CD8-positive, alpha-beta memory T cell (primary cell): ENCODE results near the gene KANK4. TPM values are rescaled to one million over a fixed set of nuclear protein-coding genes. Genes with fewer than 3 reads are reported as not detected.

ENCODE experiments used
- CTCF ChIA-PET: fragments of 350-600 bp; sonication (Branson Sonifier 250); formaldehyde crosslinking; loops from one replicate; lab custom pipeline; 2021; ENCODE audit warnings: antibody characterized with exemption; lab: Charles Lee
- POLR2A ChIA-PET: fragments of 350-600 bp; sonication (Branson Sonifier 250); formaldehyde crosslinking; loops from one replicate; lab custom pipeline; 2021; ENCODE audit warnings: antibody characterized with exemption; lab: Charles Lee
- DNase-seq, 5 donors: peaks; one replicate each; pipeline versions ENCODE4 v3.0.0 to v3.0.0-alpha.2; 2020 to 2022; ENCODE audit warnings: mixed read lengths in 1 of 5
- H3K27ac ChIP-seq: one replicate; pipeline ENCODE4 v1.7.0; 2013; ENCODE audit warnings: low read depth, mild to moderate bottlenecking, low read length, moderate library complexity
- H3K27me3 ChIP-seq: 2 replicates; pipeline ENCODE4 v1.7.0; 2013; ENCODE audit warnings: low read length, mild to moderate bottlenecking; ENCODE audit not compliant: insufficient read depth, poor library complexity, severe bottlenecking
- H3K36me3 ChIP-seq: 2 replicates; pipeline ENCODE4 v1.7.0; 2013; ENCODE audit warnings: mild to moderate bottlenecking, low read length, moderate library complexity; ENCODE audit not compliant: insufficient read depth
- H3K4me1 ChIP-seq: 2 replicates; pipeline ENCODE4 v1.7.0; 2013; ENCODE audit warnings: mild to moderate bottlenecking, low read length, moderate library complexity; ENCODE audit not compliant: insufficient read depth
- H3K4me3 ChIP-seq: 2 replicates; pipeline ENCODE4 v1.7.0; 2013; ENCODE audit warnings: mild to moderate bottlenecking, low read length
- H3K9me3 ChIP-seq: 2 replicates; pipeline ENCODE4 v1.7.0; 2013; ENCODE audit warnings: mild to moderate bottlenecking, low read length
- H3K27ac Mint-ChIP-seq, 8 donors: one replicate each; pipeline ENCODE4 v1.8.0; 2020 to 2021; ENCODE audit warnings: mixed read lengths in 8 of 8, mild to moderate bottlenecking in 6 of 8, inconsistent platforms in 3 of 8, moderate library complexity in 3 of 8
- H3K27me3 Mint-ChIP-seq, 2 donors: one replicate each; pipeline ENCODE4 v1.8.0; 2020 to 2021; ENCODE audit warnings: mixed read lengths in 2 of 2, mild to moderate bottlenecking in 1 of 2, moderate library complexity in 1 of 2
- H3K36me3 Mint-ChIP-seq, 3 donors: one replicate each; pipeline ENCODE4 v1.8.0; 2020 to 2021; ENCODE audit warnings: mixed read lengths in 3 of 3, inconsistent platforms in 1 of 3, mild to moderate bottlenecking in 1 of 3
- H3K4me1 Mint-ChIP-seq, 3 donors: one replicate each; pipeline ENCODE4 v1.8.0; 2020 to 2021; ENCODE audit warnings: mixed read lengths in 3 of 3, inconsistent platforms in 1 of 3, mild to moderate bottlenecking in 1 of 3
- H3K4me3 Mint-ChIP-seq, 7 donors: one replicate each; pipeline ENCODE4 v1.8.0; 2020 to 2021; ENCODE audit warnings: mixed read lengths in 7 of 7, mild to moderate bottlenecking in 6 of 7, moderate library complexity in 4 of 7, inconsistent platforms in 2 of 7
- H3K9me3 Mint-ChIP-seq, 5 donors: one replicate each; pipeline ENCODE4 v1.8.0; 2020 to 2022; ENCODE audit warnings: mixed read lengths in 5 of 5, mild to moderate bottlenecking in 3 of 5, moderate library complexity in 2 of 5, inconsistent platforms in 1 of 5
- polyA plus RNA-seq: library from polyadenylated mRNA; unstranded; fragments of 300-500 nt; fragmentation: Illumina TruSeq; gene quantifications from one replicate; pipeline ENCODE4 v1.2.3, GENCODE V29; 2021
- total RNA-seq, 2 experiments: library from RNA; stranded (reverse); gene quantifications; one replicate each; pipeline ENCODE4 v1.2.3, GENCODE V29; 2021

The KANK4 gene
- total and polyA plus RNA-seq, 3 experiments from 2014 or later = not detected

DNA sequence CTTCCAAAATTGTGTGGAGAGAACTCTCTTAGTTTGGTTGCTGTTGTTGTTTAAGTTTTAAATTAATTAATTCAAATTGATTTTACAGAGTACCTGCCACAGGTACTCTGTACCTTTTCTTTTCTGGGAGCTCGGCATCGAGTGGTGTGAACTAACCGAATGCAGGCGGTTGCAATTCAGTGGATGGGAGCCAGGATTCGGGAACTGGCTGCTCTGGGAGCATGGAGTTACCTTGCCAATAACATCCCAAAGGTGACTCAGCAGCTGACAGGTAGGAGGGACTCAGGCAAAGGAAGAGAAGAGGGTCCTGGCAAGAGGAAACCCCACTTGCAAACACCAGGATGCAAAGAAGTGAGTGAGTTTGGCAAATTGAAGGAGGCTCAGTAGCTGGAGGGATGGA, 24.7 kb upstream of the KANK4 start:
- Mint-ChIP-seq H3K4me3 (no peak overlapping the region), H3K27ac (peak overlapping the region in 1 of 8 donors; percentile 52), H3K9me3 (peaks cover 0 to 2% (median 0%) of the 10 kb centered on the region in 5 donors), H3K27me3 (peaks cover 5 to 9% of the 10 kb centered on the region in 2 donors), H3K36me3 (no peaks in the 10 kb centered on the region), H3K4me1 (no peaks in the 10 kb centered on the region)
- POLR2A ChIA-PET = no interaction called here
- Histone ChIP-seq H3K36me3 (no peaks in the 10 kb centered on the region), H3K27ac (no peak overlapping the region), H3K4me3 (no peak overlapping the region), H3K4me1 (no peaks in the 10 kb centered on the region), H3K27me3 (no peaks in the 10 kb centered on the region), H3K9me3 (no peaks in the 10 kb centered on the region)
- no peak for DNase-seq
- CTCF ChIA-PET = no interaction called here

DNA sequence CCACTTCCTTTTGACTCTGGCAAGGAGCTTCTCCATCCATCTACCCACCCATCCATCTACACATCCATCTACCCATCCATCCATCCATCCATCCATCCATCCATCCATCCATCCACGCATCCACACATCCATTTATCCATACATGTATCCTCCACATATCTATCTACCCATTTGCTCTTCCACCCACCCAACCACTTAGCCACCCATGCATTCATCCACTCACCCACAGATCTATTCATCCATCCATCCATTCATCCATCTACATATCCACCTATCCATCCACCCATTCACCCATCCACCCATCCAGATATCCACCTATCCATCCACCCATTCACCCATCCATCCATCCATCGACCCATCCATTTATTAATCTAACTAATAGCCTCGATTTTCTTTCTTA, 23.0 kb upstream of the KANK4 start:
- Mint-ChIP-seq H3K4me3 (no peak overlapping the region), H3K4me1 (no peaks in the 10 kb centered on the region), H3K9me3 (peaks cover 0 to 2% (median 0%) of the 10 kb centered on the region in 5 donors), H3K27ac (no peak overlapping the region), H3K27me3 (peaks cover 4 to 9% of the 10 kb centered on the region in 2 donors), H3K36me3 (no peaks in the 10 kb centered on the region)
- Histone ChIP-seq H3K27ac (no peak overlapping the region), H3K36me3 (no peaks in the 10 kb centered on the region), H3K27me3 (no peaks in the 10 kb centered on the region), H3K4me1 (no peaks in the 10 kb centered on the region), H3K4me3 (no peak overlapping the region), H3K9me3 (no peaks in the 10 kb centered on the region)
- POLR2A ChIA-PET = no interaction called here
- DNase-seq = no peak
- CTCF ChIA-PET = no interaction called here

DNA sequence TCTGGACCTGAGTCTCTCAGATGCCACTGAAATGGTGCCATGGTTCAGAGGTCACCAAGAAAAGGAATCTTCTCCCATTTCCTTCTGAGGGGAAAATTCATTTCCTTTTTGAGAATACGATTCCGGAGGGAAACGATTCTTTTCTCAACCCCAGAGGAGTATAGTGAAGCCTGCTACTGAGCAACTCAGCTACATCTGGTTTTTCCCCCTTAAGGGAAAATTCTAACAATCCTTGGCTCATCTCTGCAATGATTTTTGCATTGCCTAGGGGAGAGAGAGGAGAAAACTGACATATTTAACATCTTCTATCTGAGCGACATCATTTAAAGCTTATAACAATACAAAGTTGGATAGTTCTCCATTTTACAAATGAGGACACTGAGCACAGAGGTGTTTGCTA, 22.4 kb upstream of the KANK4 start:
- Histone ChIP-seq H3K36me3 (no peaks in the 10 kb centered on the region), H3K27me3 (no peaks in the 10 kb centered on the region), H3K9me3 (no peaks in the 10 kb centered on the region), H3K27ac (no peak overlapping the region), H3K4me1 (no peaks in the 10 kb centered on the region), H3K4me3 (no peak overlapping the region)
- Mint-ChIP-seq H3K9me3 (peaks cover 0 to 2% (median 0%) of the 10 kb centered on the region in 5 donors), H3K27me3 (peaks cover 4 to 9% of the 10 kb centered on the region in 2 donors), H3K4me3 (no peak overlapping the region), H3K27ac (peak overlapping the region in 1 of 8 donors; percentile 66), H3K36me3 (no peaks in the 10 kb centered on the region), H3K4me1 (no peaks in the 10 kb centered on the region)
- CTCF ChIA-PET = no interaction called here
- POLR2A ChIA-PET = no interaction called here
- DNase-seq = no peak

DNA sequence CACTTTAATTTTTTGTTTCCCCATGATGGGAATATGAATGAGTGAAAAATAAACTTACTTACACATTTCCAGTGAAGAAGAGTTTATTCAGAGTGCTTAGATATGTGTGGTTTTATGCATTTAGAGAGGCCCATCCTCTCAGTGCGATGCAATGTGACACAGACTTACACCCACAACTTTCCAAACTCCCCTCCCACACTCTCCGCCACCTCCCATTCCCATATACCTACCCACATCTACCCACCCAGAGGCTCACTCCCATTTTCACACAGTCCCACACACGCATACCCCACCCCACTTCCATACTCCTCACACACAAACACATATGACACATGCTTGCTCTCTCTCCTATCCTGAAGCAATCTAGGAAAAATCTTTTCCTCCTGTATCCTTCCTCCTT, 21.9 kb upstream of the KANK4 start:
- H3K4me3 ChIP-seq = no peak overlapping the region
- H3K36me3 ChIP-seq = no peaks in the 10 kb centered on the region
- Mint-ChIP-seq H3K4me1 (no peaks in the 10 kb centered on the region), H3K27me3 (peaks cover 4 to 9% of the 10 kb centered on the region in 2 donors), H3K4me3 (no peak overlapping the region), H3K36me3 (no peaks in the 10 kb centered on the region), H3K27ac (peak overlapping the region in 1 of 8 donors; percentile 66), H3K9me3 (peaks cover 0 to 2% (median 0%) of the 10 kb centered on the region in 5 donors)
- no peaks in the 10 kb centered on the region for H3K27me3 ChIP-seq
- POLR2A ChIA-PET = no interaction called here
- H3K4me1 ChIP-seq = no peaks in the 10 kb centered on the region
- H3K27ac ChIP-seq = no peak overlapping the region
- no peak for DNase-seq
- CTCF ChIA-PET = no interaction called here
- no peaks in the 10 kb centered on the region for H3K9me3 ChIP-seq

DNA sequence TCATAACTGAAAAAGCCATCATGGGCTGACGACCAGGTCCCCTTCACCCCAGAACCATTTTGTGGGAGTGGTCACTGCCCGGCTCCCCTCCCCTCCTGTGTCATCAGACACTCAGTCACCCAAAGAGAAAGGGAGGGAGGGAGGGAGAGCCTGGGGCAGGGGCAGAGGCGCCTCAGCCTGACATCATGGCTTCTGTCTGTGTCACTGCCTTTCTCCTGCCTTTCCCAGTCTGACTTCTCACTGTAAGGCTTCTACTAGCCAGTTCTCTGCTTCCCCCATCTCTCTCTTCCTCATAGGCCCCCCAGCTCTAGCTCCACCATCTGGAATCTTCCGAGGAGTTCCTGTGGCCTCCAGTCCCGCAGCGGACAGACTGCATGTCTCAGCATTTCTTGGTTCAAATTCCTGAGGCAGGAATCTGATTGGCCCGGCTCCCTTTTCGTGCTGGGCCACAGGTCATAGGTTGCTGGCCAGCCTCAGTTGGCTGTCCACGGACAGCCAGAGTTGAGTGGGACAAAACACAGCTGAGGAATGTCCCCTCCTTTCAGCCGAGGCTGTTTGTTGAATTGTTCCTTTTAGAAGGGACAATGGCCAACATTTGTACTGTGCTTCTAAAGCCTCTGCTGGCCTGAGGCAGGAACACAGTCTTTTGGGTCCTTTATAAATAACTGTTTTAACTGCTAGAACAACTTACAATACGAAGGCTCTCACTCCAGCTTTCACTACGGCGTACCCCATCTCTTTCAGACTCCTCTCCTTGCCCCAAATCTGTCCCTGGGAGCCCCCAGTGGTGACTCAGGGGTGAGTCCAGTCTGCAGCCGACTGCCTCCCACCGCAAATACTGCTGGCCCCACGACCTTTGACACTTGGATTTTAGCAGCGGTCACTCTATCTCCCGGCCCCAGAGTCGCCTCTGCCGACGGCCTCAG, 18.7 kb upstream of the KANK4 start:
- Mint-ChIP-seq H3K4me3 (no peak overlapping the region), H3K36me3 (no peaks in the 10 kb centered on the region), H3K4me1 (no peaks in the 10 kb centered on the region), H3K27ac (no peak overlapping the region), H3K27me3 (peaks cover 0 to 4% of the 10 kb centered on the region in 2 donors), H3K9me3 (peaks cover 0 to 2% (median 0%) of the 10 kb centered on the region in 5 donors)
- Histone ChIP-seq H3K27ac (no peak overlapping the region), H3K36me3 (no peaks in the 10 kb centered on the region), H3K4me3 (no peak overlapping the region), H3K4me1 (no peaks in the 10 kb centered on the region), H3K9me3 (no peaks in the 10 kb centered on the region), H3K27me3 (no peaks in the 10 kb centered on the region)
- ChIA-PET POLR2A (no interaction called here), CTCF (no interaction called here)
- no peak for DNase-seq

DNA sequence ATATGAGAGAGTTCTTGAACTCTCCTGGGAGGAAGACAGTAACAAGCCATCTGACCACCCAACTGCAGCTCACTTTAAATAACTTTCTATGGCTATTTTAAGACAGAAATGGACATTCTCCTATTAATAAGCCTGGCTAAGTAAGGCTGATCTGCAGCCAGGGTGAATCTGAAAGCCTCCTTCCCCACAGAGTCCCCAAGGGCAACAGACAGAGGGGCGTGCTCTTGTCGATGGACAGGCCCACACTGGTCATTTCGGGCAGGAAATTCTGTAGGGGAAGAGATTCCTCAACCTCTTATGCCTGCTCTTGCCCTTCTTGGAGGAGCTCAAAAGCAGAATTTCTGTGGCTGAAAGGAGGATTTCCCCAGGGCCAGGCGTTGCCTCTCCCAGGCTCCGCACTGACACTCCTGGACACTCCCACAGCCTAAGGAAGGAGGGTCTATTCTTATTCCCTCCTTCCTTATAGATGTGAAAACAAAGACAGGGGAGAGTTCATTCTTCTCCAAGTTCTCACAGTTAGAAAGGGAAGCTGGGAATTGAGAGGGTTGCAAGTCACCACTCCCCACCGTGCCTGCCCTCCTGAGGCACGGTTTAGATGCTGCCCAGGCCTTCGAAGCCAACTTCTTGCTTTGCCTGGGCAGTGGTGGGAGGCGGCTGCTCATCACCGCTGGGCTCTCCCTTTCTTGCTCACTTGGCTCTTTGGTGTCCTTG, 17.9 kb upstream of the KANK4 start:
- no peak overlapping the region for H3K27ac Mint-ChIP-seq
- no peak for DNase-seq
- Histone ChIP-seq H3K9me3 (no peaks in the 10 kb centered on the region), H3K27me3 (no peaks in the 10 kb centered on the region), H3K36me3 (no peaks in the 10 kb centered on the region), H3K27ac (no peak overlapping the region), H3K4me3 (no peak overlapping the region), H3K4me1 (no peaks in the 10 kb centered on the region)
- POLR2A ChIA-PET = no interaction called here
- H3K4me1 Mint-ChIP-seq = no peaks in the 10 kb centered on the region
- CTCF ChIA-PET = no interaction called here
- H3K9me3 Mint-ChIP-seq = peaks cover 0 to 2% (median 0%) of the 10 kb centered on the region in 5 donors
- H3K4me3 Mint-ChIP-seq = no peak overlapping the region
- H3K36me3 Mint-ChIP-seq = no peaks in the 10 kb centered on the region
- peaks cover 0 to 6% of the 10 kb centered on the region in 2 donors for H3K27me3 Mint-ChIP-seq

DNA sequence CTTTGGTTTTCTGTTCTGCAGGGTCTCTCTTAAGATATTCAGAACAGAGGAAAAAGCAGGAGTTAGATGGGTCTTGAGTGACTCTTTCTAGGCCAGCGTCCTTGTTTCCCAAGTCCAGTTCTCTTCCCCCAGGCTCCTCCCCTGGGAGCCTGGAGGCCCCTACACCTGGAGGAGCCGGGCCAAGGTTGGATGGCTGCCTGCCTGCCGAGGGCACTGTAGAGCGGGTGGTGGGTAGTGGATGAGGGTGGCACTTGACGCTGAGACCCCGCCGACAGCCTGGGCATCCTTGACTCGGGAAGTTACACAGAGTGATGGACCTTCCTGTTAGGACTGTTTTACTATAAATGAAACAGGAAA, 17.4 kb upstream of the KANK4 start:
- H3K27ac ChIP-seq = no peak overlapping the region
- H3K9me3 ChIP-seq = no peaks in the 10 kb centered on the region
- no peaks in the 10 kb centered on the region for H3K27me3 ChIP-seq
- ChIA-PET CTCF (no interaction called here), POLR2A (no interaction called here)
- H3K36me3 ChIP-seq = no peaks in the 10 kb centered on the region
- no peaks in the 10 kb centered on the region for H3K4me1 ChIP-seq
- DNase-seq = no peak
- Mint-ChIP-seq H3K9me3 (peaks cover 0 to 2% (median 0%) of the 10 kb centered on the region in 5 donors), H3K36me3 (no peaks in the 10 kb centered on the region), H3K27ac (no peak overlapping the region), H3K4me3 (no peak overlapping the region), H3K4me1 (no peaks in the 10 kb centered on the region), H3K27me3 (peaks cover 0 to 6% of the 10 kb centered on the region in 2 donors)
- H3K4me3 ChIP-seq = no peak overlapping the region

DNA sequence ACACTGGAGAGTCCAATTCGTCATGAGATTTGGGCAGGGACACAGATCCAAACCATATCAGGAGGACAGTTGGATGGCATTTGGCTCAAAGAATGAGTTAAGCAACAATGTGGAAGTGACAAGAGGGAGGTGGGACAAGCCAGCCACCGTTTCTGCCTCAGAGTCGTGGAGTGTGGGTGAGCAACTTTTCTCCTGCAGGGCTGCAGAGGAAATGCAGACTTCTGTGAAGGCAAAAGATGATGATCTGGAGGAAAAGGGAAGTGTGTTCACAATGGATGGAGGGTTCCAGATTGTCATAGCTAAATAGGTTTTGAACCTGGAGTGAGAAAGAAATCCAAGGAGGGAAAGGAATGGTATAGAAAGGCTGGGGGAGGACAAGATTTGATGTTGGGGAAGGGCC, 16.4 kb upstream of the KANK4 start:
- Mint-ChIP-seq H3K27ac (peak overlapping the region in 1 of 8 donors; percentile 43), H3K4me1 (no peaks in the 10 kb centered on the region), H3K4me3 (no peak overlapping the region), H3K27me3 (peaks cover 0 to 4% of the 10 kb centered on the region in 2 donors), H3K36me3 (no peaks in the 10 kb centered on the region), H3K9me3 (no peaks in the 10 kb centered on the region)
- CTCF ChIA-PET = no interaction called here
- H3K4me3 ChIP-seq = no peak overlapping the region
- no peak overlapping the region for H3K27ac ChIP-seq
- H3K9me3 ChIP-seq = no peaks in the 10 kb centered on the region
- no peaks in the 10 kb centered on the region for H3K27me3 ChIP-seq
- no peaks in the 10 kb centered on the region for H3K4me1 ChIP-seq
- no peaks in the 10 kb centered on the region for H3K36me3 ChIP-seq
- DNase-seq = no peak
- POLR2A ChIA-PET = no interaction called here
